Vagina (tissue), 2 donors: Measurements from ENCODE around the gene LPP. TPM values are rescaled to one million over a fixed set of nuclear protein-coding genes. Genes with fewer than 3 reads are reported as not detected.

Source experiments
- DNase-seq, 2 donors: peaks; one replicate each; pipeline ENCODE4 v3.0.0-alpha.2; 2017; ENCODE audit errors: extremely low spot score in 2 of 2
- H3K27ac ChIP-seq: fragments of 200-600 bp; sonication (generic); one replicate; pipeline ENCODE4 v1.5.1; 2019
- H3K27me3 ChIP-seq: fragments of 200-600 bp; sonication (generic); one replicate; pipeline ENCODE4 v1.5.1; 2019
- H3K36me3 ChIP-seq, 2 donors: fragments of 200-600 bp; sonication (generic); one replicate each; pipeline ENCODE4 v1.5.1; 2017 to 2019
- H3K4me1 ChIP-seq: fragments of 200-600 bp; sonication (generic); one replicate; pipeline ENCODE4 v1.5.1; 2019
- H3K4me3 ChIP-seq, 2 donors: fragments of 200-600 bp; sonication (generic); 1 replicate in 1 of 2; 2 replicates in 1 of 2; pipeline ENCODE4 v1.5.1; 2016 to 2019
- H3K9me3 ChIP-seq: fragments of 200-600 bp; sonication (generic); one replicate; pipeline ENCODE4 v1.5.1; 2019
- CTCF ChIP-seq, 3 experiments: fragments of 450-650 bp in 2 of 3; fragments of 200-600 bp in 1 of 3; sonication (generic) in 1 of 3; IDR thresholded peaks; one replicate each; pipeline ENCODE4 v1.5.1; 2017 to 2019; ENCODE audit warnings: antibody characterized with exemption in 3 of 3, mild to moderate bottlenecking in 2 of 3, moderate library complexity in 2 of 3
- POLR2A ChIP-seq, 2 donors: fragments of 450-650 bp; IDR thresholded peaks; one replicate each; pipeline ENCODE4 v1.6.1; 2017; ENCODE audit warnings: antibody characterized with exemption in 2 of 2, mild to moderate bottlenecking in 2 of 2, moderate library complexity in 2 of 2
- POLR2AphosphoS5 ChIP-seq, 2 donors: sonication (generic); formaldehyde crosslinking; IDR thresholded peaks; one replicate each; pipeline ENCODE4 v1.9.0; 2017; ENCODE audit warnings: antibody characterized with exemption in 2 of 2, mild to moderate bottlenecking in 2 of 2, low read depth in 1 of 2; ENCODE audit not compliant: insufficient read depth in 1 of 2
- intact Hi-C: fragments of 100-400 bp; cut with DNase I; formaldehyde crosslinking; loops from one replicate; pipeline ENCODE4 v1.15.1; 2023
- total RNA-seq: library from RNA; depleted of rRNA; stranded (reverse); fragments of >200 nt; gene quantifications from one replicate; pipeline ENCODE4 v1.2.3, GENCODE V29; 2016

The LPP gene
- total RNA-seq, 1 donor from 2014 or later = 248 TPM

DNA sequence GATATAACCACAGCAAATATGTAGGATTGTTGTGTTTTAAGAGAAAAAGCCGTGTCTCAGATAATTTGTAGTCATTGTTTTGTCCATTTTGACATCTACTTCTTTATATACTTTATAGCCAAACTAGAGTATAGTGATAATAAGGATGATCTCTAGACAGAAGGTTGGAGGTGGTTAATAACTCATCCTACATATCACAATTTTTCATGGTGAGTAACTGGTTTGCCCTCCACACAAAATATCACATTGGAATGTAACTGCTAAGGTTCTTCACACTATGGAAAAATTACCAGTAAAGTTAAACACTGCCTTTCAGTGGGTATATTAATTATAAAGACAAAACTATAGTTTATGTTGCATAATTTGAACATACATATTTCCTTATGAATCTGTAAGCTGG lies 380.7 kb downstream of the LPP start:
- intact Hi-C loops = no loop called here
- no peak overlapping the region for H3K27ac ChIP-seq

GRCh38 chr3:188537606-188538005 lies 383.6 kb downstream of the LPP start:
- intact Hi-C loops = no loop called here
- Histone ChIP-seq H3K36me3 (no peaks in the 10 kb centered on the region), H3K4me3 (no peak overlapping the region), H3K4me1 (no peaks in the 10 kb centered on the region), H3K27ac (no peak overlapping the region), H3K27me3 (no peaks in the 10 kb centered on the region), H3K9me3 (no peaks in the 10 kb centered on the region)
- DNase-seq = no peak
- no peak for TF ChIP-seq CTCF (IDR thresholded peaks at IDR 0.05)
- TF ChIP-seq POLR2AphosphoS5 (IDR thresholded peaks at IDR 0.05; ENCODE audit: insufficient read depth in 1 of 2, low read depth in 1 of 2) = no peak
- TF ChIP-seq POLR2A (IDR thresholded peaks at IDR 0.05) = no peak

More for the DNA sequence above, 380.7 kb downstream of the LPP start:
- Histone ChIP-seq H3K27me3 (no peaks in the 10 kb centered on the region), H3K4me1 (no peaks in the 10 kb centered on the region), H3K36me3 (no peaks in the 10 kb centered on the region), H3K9me3 (no peaks in the 10 kb centered on the region), H3K4me3 (no peak overlapping the region)
- TF ChIP-seq CTCF (IDR thresholded peaks at IDR 0.05) (no peak), POLR2AphosphoS5 (IDR thresholded peaks at IDR 0.05; ENCODE audit: insufficient read depth in 1 of 2, low read depth in 1 of 2) (no peak), POLR2A (IDR thresholded peaks at IDR 0.05) (no peak)
- DNase-seq = no peak

GRCh38 chr3:188539037-188539436 lies 385.1 kb downstream of the LPP start:
- Histone ChIP-seq H3K9me3 (no peaks in the 10 kb centered on the region), H3K4me3 (no peak overlapping the region), H3K27me3 (no peaks in the 10 kb centered on the region), H3K36me3 (no peaks in the 10 kb centered on the region), H3K27ac (no peak overlapping the region), H3K4me1 (no peaks in the 10 kb centered on the region)
- intact Hi-C loops = no loop called here
- no peak for DNase-seq
- TF ChIP-seq POLR2A (IDR thresholded peaks at IDR 0.05) (no peak), POLR2AphosphoS5 (IDR thresholded peaks at IDR 0.05; ENCODE audit: insufficient read depth in 1 of 2, low read depth in 1 of 2) (no peak), CTCF (IDR thresholded peaks at IDR 0.05) (no peak)

GRCh38 chr3:188539631-188540194 lies 385.8 kb downstream of the LPP start:
- no peak for DNase-seq
- no peak overlapping the region for H3K27ac ChIP-seq
- no peaks in the 10 kb centered on the region for H3K9me3 ChIP-seq
- H3K36me3 ChIP-seq = no peaks in the 10 kb centered on the region
- H3K4me3 ChIP-seq = no peak overlapping the region
- no peaks in the 10 kb centered on the region for H3K4me1 ChIP-seq
- TF ChIP-seq POLR2A (IDR thresholded peaks at IDR 0.05) (no peak), POLR2AphosphoS5 (IDR thresholded peaks at IDR 0.05; ENCODE audit: insufficient read depth in 1 of 2, low read depth in 1 of 2) (no peak), CTCF (IDR thresholded peaks at IDR 0.05) (no peak)
- intact Hi-C loops = no loop called here
- H3K27me3 ChIP-seq = no peaks in the 10 kb centered on the region

DNA sequence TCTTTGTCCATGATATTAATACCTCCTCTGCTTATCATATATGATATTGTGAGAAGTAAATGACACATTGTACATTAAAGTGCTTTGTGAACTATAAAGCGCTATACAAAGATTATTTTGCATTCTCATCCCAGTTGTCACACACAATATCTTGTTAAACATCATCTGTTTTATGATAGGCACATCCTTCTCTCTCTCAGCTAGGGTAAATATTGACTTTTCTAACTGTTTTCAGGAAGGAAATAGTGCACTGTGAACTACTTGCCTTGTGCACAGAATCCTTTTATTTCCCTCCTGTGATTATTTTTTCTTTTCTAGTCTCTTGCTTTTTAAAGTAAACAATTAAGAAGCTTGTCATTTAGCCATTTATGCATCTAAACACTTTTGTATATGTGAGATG lies 388.2 kb downstream of the LPP start:
- TF ChIP-seq POLR2AphosphoS5 (IDR thresholded peaks at IDR 0.05; ENCODE audit: insufficient read depth in 1 of 2, low read depth in 1 of 2) (no peak), POLR2A (IDR thresholded peaks at IDR 0.05) (no peak), CTCF (IDR thresholded peaks at IDR 0.05) (no peak)
- no peak overlapping the region for H3K4me3 ChIP-seq
- H3K27me3 ChIP-seq = no peaks in the 10 kb centered on the region
- intact Hi-C loops = no loop called here
- no peak overlapping the region for H3K27ac ChIP-seq
- H3K4me1 ChIP-seq = no peaks in the 10 kb centered on the region
- H3K9me3 ChIP-seq = no peaks in the 10 kb centered on the region
- H3K36me3 ChIP-seq = no peaks in the 10 kb centered on the region
- no peak for DNase-seq
